Activated CD4-positive, alpha-beta memory T cell treated with anti-CD3 and anti-CD28 coated beads for 36 hours (primary cell): ENCODE data around the gene WDR86. TPM values are rescaled to one million over a fixed set of nuclear protein-coding genes. Genes with fewer than 3 reads are reported as not detected.

Experiments
- CTCF ChIA-PET: fragments of 350-600 bp; sonication (Branson Sonifier 250); formaldehyde crosslinking; loops from one replicate; lab custom pipeline; 2021; ENCODE audit warnings: antibody characterized with exemption, inconsistent platforms; lab: Charles Lee
- POLR2A ChIA-PET: fragments of 350-600 bp; sonication (Branson Sonifier 250); formaldehyde crosslinking; loops from one replicate; lab custom pipeline; 2021; ENCODE audit warnings: antibody characterized with exemption; lab: Charles Lee
- DNase-seq: peaks from one replicate; pipeline ENCODE4 v3.0.0-alpha.2; 2020
- H3K27ac Mint-ChIP-seq: one replicate; pipeline ENCODE4 v1.8.0; 2021; ENCODE audit warnings: mixed read lengths
- H3K27me3 Mint-ChIP-seq: one replicate; pipeline ENCODE4 v1.8.0; 2021; ENCODE audit warnings: mixed read lengths
- H3K36me3 Mint-ChIP-seq: one replicate; pipeline ENCODE4 v1.8.0; 2021; ENCODE audit warnings: mixed read lengths
- H3K4me1 Mint-ChIP-seq: one replicate; pipeline ENCODE4 v1.8.0; 2021; ENCODE audit warnings: low read depth, mixed read lengths
- H3K4me3 Mint-ChIP-seq: one replicate; pipeline ENCODE4 v1.8.0; 2021; ENCODE audit warnings: mild to moderate bottlenecking, mixed read lengths
- H3K9me3 Mint-ChIP-seq: one replicate; pipeline ENCODE4 v1.8.0; 2021; ENCODE audit warnings: mixed read lengths
- intact Hi-C: fragments of 100-400 bp; cut with micrococcal nuclease; formaldehyde crosslinking; loops from one replicate; pipeline ENCODE4 v1.15.1; 2023
- total RNA-seq, 2 experiments: library from RNA; stranded (reverse); gene quantifications; one replicate each; pipeline ENCODE4 v1.2.3, GENCODE V29; 2021

The WDR86 gene
- total RNA-seq, 2 experiments from 2014 or later = 0.17 to 0.43 TPM

DNA sequence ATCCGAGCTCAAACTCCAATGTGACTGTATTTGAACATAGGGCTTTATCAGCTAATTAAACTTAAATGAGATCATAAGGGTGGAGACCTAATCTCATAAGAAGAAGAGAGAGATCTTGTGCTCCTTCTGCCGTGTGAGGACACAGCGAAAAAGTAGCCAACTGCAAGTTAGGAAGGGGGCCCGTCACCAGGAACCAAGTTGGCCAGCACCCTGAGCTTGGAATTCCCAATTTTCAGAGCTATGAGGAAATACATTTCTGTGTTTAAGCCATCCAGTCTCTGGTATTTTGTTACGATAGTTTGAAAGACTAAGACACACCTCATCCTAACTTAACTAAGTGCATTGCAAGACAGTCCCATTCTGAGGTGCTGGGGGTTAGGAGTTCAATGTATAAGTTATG lies 14.1 kb upstream of the WDR86 start:
- intact Hi-C loops = no loop called here
- ChIA-PET CTCF (no interaction called here), POLR2A (interaction anchor here (0.8 kb wide), 1 partner anchor 703 kb away, joined by 3 read pairs; no protein-coding TSS in a partner anchor)
- Mint-ChIP-seq H3K4me1 (peaks cover 13% of the 10 kb centered on the region), H3K36me3 (no peaks in the 10 kb centered on the region), H3K4me3 (no peak overlapping the region), H3K27ac (no peak overlapping the region), H3K9me3 (peaks cover 23% of the 10 kb centered on the region), H3K27me3 (no peaks in the 10 kb centered on the region)
- no peak for DNase-seq

DNA sequence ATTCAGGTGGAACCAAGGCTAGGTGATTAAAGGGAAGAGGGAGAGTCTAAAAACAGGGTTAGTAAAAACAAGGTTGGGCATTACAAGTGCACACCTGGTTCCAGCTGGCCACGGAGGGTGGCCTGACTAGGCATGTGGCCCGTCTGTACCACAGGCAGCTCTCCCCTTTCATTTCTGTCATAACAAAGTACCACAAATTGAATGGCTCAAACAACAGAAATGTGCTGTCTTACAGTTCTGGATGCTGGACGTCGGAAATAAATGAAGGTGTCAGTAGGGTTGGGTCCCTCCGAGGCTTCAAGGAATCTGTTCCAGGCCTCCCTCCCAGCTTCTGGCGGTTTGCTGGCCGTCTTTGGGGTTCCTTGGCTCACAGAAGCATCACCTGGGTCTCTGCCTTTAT lies 13.4 kb upstream of the WDR86 start:
- ChIA-PET POLR2A (interaction anchor here (0.8 kb wide), 1 partner anchor 703 kb away, joined by 3 read pairs; no protein-coding TSS in a partner anchor), CTCF (interaction anchor here (1.7 kb wide), 1 partner anchor 25 kb away, joined by 7 read pairs; no protein-coding TSS in a partner anchor)
- DNase-seq = no peak
- Mint-ChIP-seq H3K36me3 (no peaks in the 10 kb centered on the region), H3K4me1 (peaks cover 6% of the 10 kb centered on the region), H3K27ac (no peak overlapping the region), H3K4me3 (no peak overlapping the region), H3K27me3 (no peaks in the 10 kb centered on the region), H3K9me3 (peaks cover 25% of the 10 kb centered on the region)
- intact Hi-C loops = no loop called here

DNA sequence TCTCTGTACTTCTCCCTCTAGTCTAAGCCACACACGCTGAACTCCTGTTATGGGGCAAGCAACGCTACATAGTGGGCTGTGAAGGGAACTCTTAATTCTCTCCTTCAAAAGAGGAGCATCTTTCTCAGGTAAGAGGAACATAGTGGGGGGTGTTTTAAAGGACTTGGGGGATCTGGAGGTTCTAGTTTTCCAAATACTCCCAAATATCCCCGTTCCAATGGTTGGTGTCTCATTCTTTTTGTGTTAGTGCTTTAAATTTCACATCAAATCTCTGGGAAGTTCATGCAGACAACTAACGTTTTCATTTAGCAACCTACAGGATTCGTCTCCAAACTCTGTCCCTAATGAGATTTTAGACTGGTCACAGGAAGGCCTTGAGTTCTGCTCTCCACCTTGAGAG lies 12.4 kb upstream of the WDR86 start:
- Mint-ChIP-seq H3K27me3 (no peaks in the 10 kb centered on the region), H3K9me3 (peaks cover 27% of the 10 kb centered on the region), H3K4me3 (no peak overlapping the region), H3K36me3 (peaks cover 1% of the 10 kb centered on the region), H3K4me1 (no peaks in the 10 kb centered on the region), H3K27ac (no peak overlapping the region)
- DNase-seq = no peak
- intact Hi-C loops = no loop called here
- CTCF ChIA-PET = interaction anchor here (1.7 kb wide), 1 partner anchor 26 kb away, joined by 7 read pairs; no protein-coding TSS in a partner anchor
- POLR2A ChIA-PET = no interaction called here

DNA sequence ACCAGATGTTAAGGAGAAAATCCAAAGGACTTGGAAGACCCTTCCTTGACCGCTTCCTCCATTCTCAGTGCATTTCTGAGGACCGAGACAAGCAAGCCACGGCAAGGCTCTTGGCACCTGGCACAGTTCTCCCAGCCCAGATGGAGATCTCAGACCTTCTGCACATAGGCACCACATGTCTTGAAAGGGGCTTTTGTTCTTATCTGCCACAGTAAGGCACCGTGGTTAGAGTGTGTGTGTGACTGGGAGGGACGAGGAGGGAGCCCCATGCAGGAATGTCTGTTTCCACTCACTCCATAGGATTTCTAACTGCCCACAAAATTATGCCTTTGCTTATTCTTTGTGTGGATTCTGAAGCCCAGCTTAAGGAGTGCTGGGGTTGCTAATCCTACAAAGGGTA lies 10.3 kb upstream of the WDR86 start:
- H3K27ac Mint-ChIP-seq = no peak overlapping the region
- ChIA-PET POLR2A (no interaction called here), CTCF (interaction anchor here (1.5 kb wide), 1 partner anchor 28 kb away, joined by 5 read pairs; no protein-coding TSS in a partner anchor)

DNA sequence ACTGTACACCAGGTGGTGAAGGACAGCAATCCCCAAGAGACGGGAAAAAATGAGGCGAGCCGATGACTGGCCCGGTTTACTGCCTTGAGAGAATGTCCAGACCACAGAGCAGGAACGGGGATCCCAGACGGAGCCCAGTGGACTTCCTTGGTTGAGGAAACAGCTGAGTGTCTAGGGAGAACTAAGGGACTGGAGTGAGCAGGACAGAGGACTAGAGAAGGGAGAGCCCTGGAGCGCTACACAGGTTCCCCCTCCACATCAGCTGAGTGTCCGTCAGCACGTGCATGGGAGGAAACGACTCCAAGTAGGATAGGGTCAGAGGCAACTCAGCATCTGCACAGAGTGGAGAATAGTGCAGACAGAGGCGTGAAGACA lies 7.1 kb upstream of the WDR86 start:
- no peak overlapping the region for H3K4me3 Mint-ChIP-seq
- DNase-seq = no peak
- intact Hi-C loops = no loop called here
- peaks cover 1% of the 10 kb centered on the region for H3K36me3 Mint-ChIP-seq
- no peak overlapping the region for H3K27ac Mint-ChIP-seq
- H3K4me1 Mint-ChIP-seq = peaks cover 24% of the 10 kb centered on the region
- H3K27me3 Mint-ChIP-seq = peaks cover 7% of the 10 kb centered on the region
- peaks cover 18% of the 10 kb centered on the region for H3K9me3 Mint-ChIP-seq
- POLR2A ChIA-PET = no interaction called here
- CTCF ChIA-PET = interaction anchor here (1.4 to 1.8 kb wide), 2 partner anchors 31 to 48 kb away, joined by 4 to 6 read pairs; no protein-coding TSS in a partner anchor

More for the DNA sequence above, 10.3 kb upstream of the WDR86 start:
- DNase-seq = no peak
- Mint-ChIP-seq H3K9me3 (peaks cover 27% of the 10 kb centered on the region), H3K36me3 (peaks cover 1% of the 10 kb centered on the region), H3K27me3 (peaks cover 3% of the 10 kb centered on the region), H3K4me1 (no peaks in the 10 kb centered on the region), H3K4me3 (no peak overlapping the region)
- intact Hi-C loops = no loop called here

DNA sequence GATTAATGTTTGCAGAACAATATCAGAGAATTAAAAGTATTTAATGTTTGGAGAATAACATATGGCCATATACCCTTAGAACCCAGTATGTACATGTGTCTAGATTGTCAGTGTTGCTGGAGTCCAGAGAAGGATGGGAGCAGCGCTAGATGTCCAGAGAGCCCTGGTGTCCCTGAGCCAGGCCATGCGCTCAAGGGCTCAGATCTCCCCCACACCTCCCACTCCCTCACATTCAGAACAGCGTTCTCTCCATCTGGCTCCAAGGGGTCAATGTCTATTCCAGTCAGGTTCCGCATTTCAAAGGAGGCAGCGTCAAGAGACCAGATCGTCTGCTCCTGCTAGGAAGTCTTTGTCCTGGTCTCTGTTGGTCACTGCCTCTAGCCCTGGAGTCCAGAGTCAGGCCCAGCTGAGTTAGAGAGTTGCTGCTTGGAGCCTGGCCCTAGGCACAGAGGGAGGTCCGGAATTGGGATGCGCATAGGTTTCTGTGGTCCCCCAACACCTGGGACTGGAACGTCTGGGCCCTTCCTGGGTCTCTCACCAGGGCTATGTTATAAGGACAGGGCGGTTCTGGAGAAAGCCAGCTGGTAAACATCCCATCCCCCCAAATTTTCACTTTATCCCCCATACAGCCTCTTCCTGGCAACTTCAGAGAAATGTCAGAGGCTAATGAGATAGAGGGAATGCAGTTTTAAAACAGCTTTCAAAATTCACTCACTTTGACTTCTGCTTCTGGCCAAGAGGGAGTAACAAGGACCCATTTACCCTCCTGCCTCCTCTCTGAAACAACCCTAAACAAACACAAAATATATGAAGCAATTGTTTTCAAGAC lies 6.5 kb upstream of the WDR86 start:
- H3K36me3 Mint-ChIP-seq = peaks cover 1% of the 10 kb centered on the region
- peaks cover 13% of the 10 kb centered on the region for H3K9me3 Mint-ChIP-seq
- H3K4me1 Mint-ChIP-seq = peaks cover 24% of the 10 kb centered on the region
- no peak for DNase-seq
- intact Hi-C loops = no loop called here
- H3K4me3 Mint-ChIP-seq = no peak overlapping the region
- H3K27ac Mint-ChIP-seq = no peak overlapping the region
- H3K27me3 Mint-ChIP-seq = peaks cover 9% of the 10 kb centered on the region
- POLR2A ChIA-PET = no interaction called here
- CTCF ChIA-PET = interaction anchor here (0.9 to 1.8 kb wide), 3 partner anchors 32 to 48 kb away, joined by 3 to 6 read pairs (median 4); no protein-coding TSS in a partner anchor

DNA sequence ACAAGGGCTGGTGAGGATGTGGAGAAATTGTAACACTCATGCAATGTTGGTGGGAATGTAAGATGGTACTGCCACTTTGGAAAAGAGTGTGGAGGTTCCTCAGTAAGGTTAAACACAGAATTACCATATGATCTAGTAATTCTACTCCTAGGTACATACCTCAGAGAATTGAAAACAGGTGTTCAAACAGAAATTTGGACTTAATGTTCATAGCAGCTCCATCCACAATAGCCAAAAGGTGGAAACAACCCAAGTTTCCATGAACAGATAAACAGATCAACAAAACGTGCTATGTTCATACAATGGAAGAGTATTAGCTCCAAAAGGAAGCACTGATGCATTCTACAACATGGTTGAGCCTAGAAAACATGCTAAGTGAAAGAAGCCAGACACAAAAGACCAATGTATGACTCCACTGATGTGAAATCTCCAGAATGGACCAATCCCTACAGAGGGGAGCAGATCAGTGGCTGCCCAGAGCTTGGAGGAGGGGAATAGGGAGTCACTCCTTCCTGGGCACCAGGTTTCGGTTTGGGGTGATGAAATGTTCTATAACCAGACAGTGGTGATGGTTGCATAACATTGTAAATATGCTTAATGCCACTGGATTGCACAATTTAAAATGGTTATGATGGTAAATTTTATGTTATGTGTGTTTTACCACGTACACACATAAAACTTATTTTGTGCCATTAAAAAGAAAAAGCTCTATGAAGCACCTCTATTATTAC lies 5.7 kb upstream of the WDR86 start:
- Mint-ChIP-seq H3K36me3 (peaks cover 1% of the 10 kb centered on the region), H3K27ac (no peak overlapping the region), H3K9me3 (peaks cover 13% of the 10 kb centered on the region), H3K4me3 (no peak overlapping the region), H3K4me1 (peaks cover 26% of the 10 kb centered on the region), H3K27me3 (peaks cover 16% of the 10 kb centered on the region)
- intact Hi-C loops = loop anchor here (2.0 kb wide), 1 partner anchor 33 kb away; no protein-coding TSS in a partner anchor
- ChIA-PET POLR2A (no interaction called here), CTCF (interaction anchor here (0.7 to 1.8 kb wide), 3 partner anchors 34 to 64 kb away, joined by 3 to 6 read pairs (median 3); no protein-coding TSS in a partner anchor)
- no peak for DNase-seq

DNA sequence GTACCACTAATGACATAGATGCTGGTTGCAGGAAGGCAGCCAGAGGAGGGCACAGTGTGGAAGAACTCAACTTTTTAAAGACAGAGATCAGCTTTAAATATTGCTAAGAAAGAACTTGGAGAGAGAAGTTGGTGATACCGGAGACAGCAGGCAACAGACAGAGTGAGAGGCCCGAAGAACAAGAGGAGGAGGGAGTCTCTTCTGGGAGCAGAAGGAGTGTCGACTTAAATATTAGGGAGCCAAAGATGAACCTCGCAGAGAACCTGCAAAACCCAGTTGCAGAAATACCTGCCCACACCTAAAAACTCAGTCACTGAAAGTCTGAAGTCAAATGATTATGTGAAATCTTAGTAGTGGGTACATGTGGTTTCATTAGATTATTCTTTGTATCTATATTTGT lies 3.4 kb upstream of the WDR86 start:
- intact Hi-C loops = no loop called here
- Mint-ChIP-seq H3K4me1 (peaks cover 36% of the 10 kb centered on the region), H3K4me3 (no peak overlapping the region), H3K9me3 (peaks cover 2% of the 10 kb centered on the region), H3K27me3 (peaks cover 24% of the 10 kb centered on the region), H3K27ac (no peak overlapping the region), H3K36me3 (peaks cover 1% of the 10 kb centered on the region)
- DNase-seq = no peak
- CTCF ChIA-PET = interaction anchor here (0.8 to 1.6 kb wide), 2 partner anchors 20 to 36 kb away, joined by 3 to 5 read pairs; no protein-coding TSS in a partner anchor
- POLR2A ChIA-PET = no interaction called here

DNA sequence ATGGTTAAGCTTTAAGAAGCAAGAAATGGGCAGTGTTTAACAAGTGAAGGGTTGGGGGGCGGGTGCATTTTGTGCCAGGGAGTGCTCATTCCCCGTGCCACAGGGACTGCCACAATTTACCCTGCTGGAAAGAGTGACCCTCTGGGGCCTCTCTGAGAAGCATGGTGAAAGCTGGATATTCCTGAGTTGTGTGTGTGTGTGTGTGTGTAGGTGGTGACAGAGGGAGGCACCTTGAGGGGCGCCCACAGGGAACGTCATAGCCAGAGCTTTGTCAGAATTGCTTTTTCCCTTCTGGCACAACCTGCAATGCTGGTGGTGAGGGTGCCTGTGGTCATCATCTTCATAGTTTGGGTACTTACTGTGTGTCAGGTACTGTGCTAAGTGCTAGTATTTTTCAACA lies 2.5 kb upstream of the WDR86 start:
- Mint-ChIP-seq H3K27ac (no peak overlapping the region), H3K36me3 (no peaks in the 10 kb centered on the region), H3K4me3 (no peak overlapping the region), H3K9me3 (no peaks in the 10 kb centered on the region), H3K27me3 (peaks cover 24% of the 10 kb centered on the region), H3K4me1 (peaks cover 36% of the 10 kb centered on the region)
- intact Hi-C loops = no loop called here
- DNase-seq = peak; percentile 28
- CTCF ChIA-PET = interaction anchor here (1.0 to 1.6 kb wide), 4 partner anchors 37 to 90 kb away, joined by 3 to 6 read pairs (median 4); no protein-coding TSS in a partner anchor
- POLR2A ChIA-PET = interaction anchor here (1.0 kb wide), 1 partner anchor 18 kb away, joined by 4 read pairs; no protein-coding TSS in a partner anchor

DNA sequence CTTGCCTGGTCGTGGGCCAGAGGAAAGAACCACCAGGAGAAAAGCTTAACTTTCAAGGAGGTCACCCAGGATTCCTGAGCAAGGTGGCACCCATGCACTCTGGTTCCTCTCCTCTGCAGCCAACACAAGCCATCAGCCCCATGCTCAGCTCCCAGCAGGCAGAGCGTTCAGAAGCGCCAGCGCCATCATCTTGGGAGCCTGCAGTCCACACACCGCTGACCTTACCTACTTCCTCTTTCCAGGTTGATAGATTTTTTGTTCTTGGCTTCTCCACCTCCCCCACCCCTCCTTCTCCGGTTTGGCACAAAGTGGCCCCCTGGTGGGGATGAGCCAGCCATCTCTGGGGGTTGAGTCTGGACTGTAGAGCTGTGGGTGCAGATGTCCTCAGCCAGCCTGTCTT lies 1.7 kb upstream of the WDR86 start:
- intact Hi-C loops = no loop called here
- Mint-ChIP-seq H3K36me3 (no peaks in the 10 kb centered on the region), H3K9me3 (no peaks in the 10 kb centered on the region), H3K4me1 (peaks cover 36% of the 10 kb centered on the region), H3K27me3 (peaks cover 24% of the 10 kb centered on the region), H3K4me3 (no peak overlapping the region), H3K27ac (no peak overlapping the region)
- ChIA-PET CTCF (interaction anchor here (1.0 to 1.6 kb wide), 5 partner anchors 37 to 90 kb away, joined by 3 to 6 read pairs (median 4); no protein-coding TSS in a partner anchor), POLR2A (interaction anchor here (1.0 kb wide), 1 partner anchor 19 kb away, joined by 4 read pairs; no protein-coding TSS in a partner anchor)
- no peak for DNase-seq

DNA sequence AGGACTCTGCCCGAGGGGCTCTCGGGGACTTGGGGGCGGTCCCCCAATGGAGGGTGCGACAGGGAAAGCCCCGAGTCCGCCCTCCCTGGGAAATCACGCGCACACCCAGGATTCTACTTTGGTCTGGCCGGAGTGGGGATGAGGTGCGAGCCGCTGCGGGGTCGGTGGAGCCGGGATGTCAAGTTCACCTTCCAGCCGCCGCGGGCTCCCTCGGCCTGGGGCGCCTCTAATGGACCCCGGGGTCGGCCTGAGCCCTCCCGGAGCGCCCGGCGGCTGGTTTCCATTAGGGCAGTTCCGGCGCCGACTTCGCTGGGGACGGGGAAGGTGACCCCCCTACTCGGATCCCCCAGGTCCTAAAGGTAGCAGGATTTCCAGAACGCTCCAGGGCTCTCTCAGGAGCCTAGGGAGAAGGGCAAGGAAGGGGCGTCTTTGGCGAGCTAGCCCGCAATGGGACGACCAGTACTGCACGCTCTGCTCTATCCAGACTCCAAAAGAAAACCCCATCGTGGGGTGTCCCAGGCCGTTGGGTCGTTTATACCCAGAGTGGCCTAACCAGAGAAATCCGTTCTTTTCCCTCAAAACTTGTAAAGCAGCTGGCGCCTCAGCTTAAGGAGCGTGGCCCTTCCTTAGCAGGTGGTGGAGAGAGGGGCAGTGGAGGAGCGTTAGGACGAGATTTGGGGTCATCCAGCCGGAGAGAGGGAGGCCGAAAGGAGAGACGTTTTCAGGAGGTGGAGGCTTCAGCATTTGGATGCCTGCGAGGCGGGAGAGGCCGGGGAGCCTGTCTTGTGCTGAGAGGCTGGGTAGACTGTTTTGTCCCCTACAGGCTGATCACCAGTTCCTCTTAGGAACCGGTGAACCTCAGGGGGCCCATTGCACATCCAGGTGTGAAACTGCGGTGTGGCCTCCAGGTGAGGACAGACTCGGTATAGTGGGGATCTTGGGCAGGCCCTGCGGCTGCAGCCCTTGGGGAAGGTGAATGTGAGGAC lies 860 bp upstream of the WDR86 start:
- ChIA-PET CTCF (interaction anchor here (1.3 to 1.8 kb wide), 5 partner anchors 38 to 42 kb away, joined by 4 to 8 read pairs (median 6); no protein-coding TSS in a partner anchor), POLR2A (no interaction called here)
- Mint-ChIP-seq H3K27ac (no peak overlapping the region), H3K9me3 (no peaks in the 10 kb centered on the region), H3K4me3 (no peak overlapping the region), H3K4me1 (peaks cover 36% of the 10 kb centered on the region), H3K27me3 (peaks cover 24% of the 10 kb centered on the region), H3K36me3 (no peaks in the 10 kb centered on the region)
- intact Hi-C loops = no loop called here
- no peak for DNase-seq
